Measurements from ENCODE around the gene GDAP2. TPM values are rescaled to one million over a fixed set of nuclear protein-coding genes. Genes with fewer than 3 reads are reported as not detected.

GDAP2 gene
- total and polyA plus RNA-seq, 4 donors = 3.0 to 16.8 (median 9.1) TPM

GRCh38 chr1:117919376-117919775, 10.0 kb downstream of the GDAP2 start (continued):
- TF ChIP-seq EGR1 (IDR thresholded peaks at IDR 0.05; ENCODE audit: low read depth in 2 of 2) = no peak
- no peak for TF ChIP-seq ZBTB33 (IDR thresholded peaks at IDR 0.05)

- Histone ChIP-seq H3K36me3 (ENCODE audit: control insufficient read depth in 4 of 4, insufficient read depth in 3 of 4, low read depth in 1 of 4, low read length in 3 of 4) (peaks cover 2 to 57% (median 43%) of the 10 kb centered on the region in 4 donors), H3K9me3 (ENCODE audit: control insufficient read depth in 4 of 4, low read length in 3 of 4) (no peaks in the 10 kb centered on the region), H3K9ac (ENCODE audit: low read depth in 1 of 2, low read length in 2 of 2) (no peak overlapping the region), H3K27ac (ENCODE audit: low read depth in 1 of 2, low read length in 2 of 2) (no peak overlapping the region), H3K4me3 (ENCODE audit: low read depth in 1 of 3, low read length in 3 of 3) (no peak overlapping the region), H3K27me3 (ENCODE audit: control insufficient read depth in 4 of 4, insufficient read depth in 4 of 4, low read length in 3 of 4) (no peaks in the 10 kb centered on the region), H3K4me1 (ENCODE audit: control insufficient read depth in 4 of 4, insufficient read depth in 4 of 4, low read length in 3 of 4) (no peaks in the 10 kb centered on the region)
- DNase-seq (ENCODE audit: low spot score) = no peak
- no peak for TF ChIP-seq TAF1 (conservative IDR thresholded peaks at IDR 0.05)
Observed at GRCh38 chr1:117911051-117911450, 18.4 kb downstream of the GDAP2 start.

- no peak for DNase-seq (ENCODE audit: low spot score)
- Histone ChIP-seq H3K4me3 (ENCODE audit: low read depth in 1 of 3, low read length in 3 of 3) (no peak overlapping the region), H3K9me3 (ENCODE audit: control insufficient read depth in 4 of 4, low read length in 3 of 4) (no peaks in the 10 kb centered on the region), H3K36me3 (ENCODE audit: control insufficient read depth in 4 of 4, insufficient read depth in 3 of 4, low read depth in 1 of 4, low read length in 3 of 4) (peaks cover 2 to 31% (median 19%) of the 10 kb centered on the region in 4 donors), H3K9ac (ENCODE audit: low read depth in 1 of 2, low read length in 2 of 2) (no peak overlapping the region), H3K27me3 (ENCODE audit: control insufficient read depth in 4 of 4, insufficient read depth in 4 of 4, low read length in 3 of 4) (no peaks in the 10 kb centered on the region), H3K27ac (ENCODE audit: low read depth in 1 of 2, low read length in 2 of 2) (no peak overlapping the region), H3K4me1 (ENCODE audit: control insufficient read depth in 4 of 4, insufficient read depth in 4 of 4, low read length in 3 of 4) (peaks cover 0 to 14% (median 0%) of the 10 kb centered on the region in 4 donors)
- 88% methylated on average over 2 of the region's 2 CpGs for WGBS
- TF ChIP-seq ATF3 (IDR thresholded peaks at IDR 0.05) (no peak), YY1 (IDR thresholded peaks at IDR 0.05) (no peak), JUND (IDR thresholded peaks at IDR 0.05) (no peak), RAD21 (IDR thresholded peaks at IDR 0.05) (no peak), HNF4A (conservative IDR thresholded peaks at IDR 0.05) (no peak), SP1 (IDR thresholded peaks at IDR 0.05) (no peak), RXRA (IDR thresholded peaks at IDR 0.05) (no peak), GABPA (IDR thresholded peaks at IDR 0.05 in 1 of 2, conservative IDR thresholded peaks at IDR 0.05 in 1 of 2) (no peak), EGR1 (IDR thresholded peaks at IDR 0.05; ENCODE audit: low read depth in 2 of 2) (no peak), ZBTB33 (IDR thresholded peaks at IDR 0.05) (no peak), FOXA2 (IDR thresholded peaks at IDR 0.05) (no peak), HNF4G (IDR thresholded peaks at IDR 0.05) (no peak), TAF1 (conservative IDR thresholded peaks at IDR 0.05) (no peak), CTCF (IDR thresholded peaks at IDR 0.05; ENCODE audit: low read depth, low read length, missing input control) (no peak), MAX (IDR thresholded peaks at IDR 0.05) (no peak), REST (IDR thresholded peaks at IDR 0.05) (no peak), NR2F2 (IDR thresholded peaks at IDR 0.05) (no peak), FOXA1 (IDR thresholded peaks at IDR 0.05) (no peak)
Observed at GRCh38 chr1:117905019-117905418, 24.4 kb downstream of the GDAP2 start.
